SK-N-SH treated with all-trans-retinoic acid at 6 μM for 48 hours (cell line): ENCODE results near the gene UCP2.

ENCODE experiments used
- ATAC-seq: fragments of 200-7000 bp; cut with Tn5 transposase; 3 replicates; pipeline ENCODE4 v1.9.1; 2020; ENCODE audit warnings: mild to moderate bottlenecking, moderate library complexity
- ARNTL ChIP-seq: fragments of 450-650 bp; formaldehyde crosslinking; IDR thresholded peaks from 2 replicates; pipeline ENCODE4 v1.5.0; 2020; ENCODE audit warnings: low read depth, mild to moderate bottlenecking, moderate library complexity, borderline replicate concordance
- BACH2 ChIP-seq: fragments of 250-450 bp; sonication (Bioruptor Pico); IDR thresholded peaks from 2 replicates; pipeline ENCODE4 v1.9.0; 2021; ENCODE audit warnings: mild to moderate bottlenecking, borderline replicate concordance
- CSDC2 ChIP-seq: fragments of 250-450 bp; sonication (Bioruptor Pico); IDR thresholded peaks from 2 replicates; pipeline ENCODE4 v1.5.0; 2020; ENCODE audit warnings: mild to moderate bottlenecking, moderate library complexity
- ESRRG ChIP-seq: fragments of 250-450 bp; sonication (Bioruptor Pico); IDR thresholded peaks from 2 replicates; pipeline ENCODE4 v1.6.1; 2021; ENCODE audit warnings: mild to moderate bottlenecking
- GLIS3 ChIP-seq: fragments of 250-450 bp; sonication (Bioruptor Pico); IDR thresholded peaks from 2 replicates; pipeline ENCODE4 v1.5.0; 2020; ENCODE audit warnings: mild to moderate bottlenecking, moderate library complexity
- ISL1 ChIP-seq: fragments of 250-450 bp; sonication (Bioruptor Pico); IDR thresholded peaks from 2 replicates; pipeline ENCODE4 v2.1.2; 2022; ENCODE audit warnings: mild to moderate bottlenecking, moderate library complexity
- OSR1 ChIP-seq: fragments of 250-450 bp; sonication (Bioruptor Pico); IDR thresholded peaks from 2 replicates; pipeline ENCODE4 v1.8.0; 2022; ENCODE audit warnings: moderate library complexity, mild to moderate bottlenecking, inconsistent platforms
- RARB ChIP-seq: fragments of 250-450 bp; sonication (Bioruptor Pico); IDR thresholded peaks from 2 replicates; pipeline ENCODE4 v1.8.0; 2021; ENCODE audit warnings: mild to moderate bottlenecking, moderate library complexity
- SNAI2 ChIP-seq: fragments of 250-450 bp; sonication (Bioruptor Pico); IDR thresholded peaks from 2 replicates; pipeline ENCODE4 v1.5.0; 2020; ENCODE audit warnings: mild to moderate bottlenecking, moderate library complexity
- TCF4 ChIP-seq: fragments of 250-450 bp; sonication (Bioruptor Pico); IDR thresholded peaks from 2 replicates; pipeline ENCODE4 v1.8.0; 2021; ENCODE audit warnings: mild to moderate bottlenecking, moderate library complexity, borderline replicate concordance
- TOX ChIP-seq: fragments of 250-450 bp; sonication (Bioruptor Pico); IDR thresholded peaks from 2 replicates; pipeline ENCODE4 v1.8.0; 2021; ENCODE audit warnings: mild to moderate bottlenecking, moderate library complexity, borderline replicate concordance
- ZC3H10 ChIP-seq: fragments of 250-450 bp; sonication (Bioruptor Pico); IDR thresholded peaks from 2 replicates; pipeline ENCODE4 v1.5.1; 2021; ENCODE audit warnings: mild to moderate bottlenecking, moderate library complexity
- ZFP3 ChIP-seq: fragments of 250-450 bp; sonication (Bioruptor Pico); IDR thresholded peaks from 2 replicates; pipeline ENCODE4 v1.5.0; 2020; ENCODE audit warnings: mild to moderate bottlenecking, moderate library complexity
- ZNF565 ChIP-seq: fragments of 450-650 bp; formaldehyde crosslinking; conservative IDR thresholded peaks from 2 replicates; pipeline ENCODE4 v1.5.0; 2020; ENCODE audit warnings: low read depth, mild to moderate bottlenecking, moderate library complexity
- ZNF70 ChIP-seq: fragments of 450-650 bp; formaldehyde crosslinking; IDR thresholded peaks from 2 replicates; pipeline ENCODE4 v1.5.0; 2020; ENCODE audit warnings: mild to moderate bottlenecking, moderate library complexity
- ZNF8 ChIP-seq: fragments of 450-650 bp; formaldehyde crosslinking; IDR thresholded peaks from 2 replicates; pipeline ENCODE4 v1.5.0; 2020; ENCODE audit warnings: mild to moderate bottlenecking, moderate library complexity
- TF ChIP-seq, protein P1 (sequence below): fragments of 250-450 bp; sonication (Bioruptor Pico); IDR thresholded peaks from 2 replicates; pipeline ENCODE4 v1.5.1; 2021; ENCODE audit warnings: mild to moderate bottlenecking, moderate library complexity
- TF ChIP-seq, protein P2 (sequence below): fragments of 250-450 bp; sonication (Bioruptor Pico); IDR thresholded peaks from 2 replicates; pipeline ENCODE4 v1.8.0; 2021; ENCODE audit warnings: low read depth, mild to moderate bottlenecking, moderate library complexity, borderline replicate concordance
- TF ChIP-seq, protein P3 (sequence below): fragments of 250-450 bp; sonication (Bioruptor Pico); IDR thresholded peaks from 2 replicates; pipeline ENCODE4 v1.8.0; 2020; ENCODE audit warnings: mild to moderate bottlenecking, moderate library complexity, borderline replicate concordance
- TF ChIP-seq, protein P4 (sequence below): fragments of 250-450 bp; sonication (Bioruptor Pico); IDR thresholded peaks from 2 replicates; pipeline ENCODE4 v1.5.1; 2020; ENCODE audit warnings: low read depth, mild to moderate bottlenecking, moderate library complexity

Gene UCP2

DNA sequence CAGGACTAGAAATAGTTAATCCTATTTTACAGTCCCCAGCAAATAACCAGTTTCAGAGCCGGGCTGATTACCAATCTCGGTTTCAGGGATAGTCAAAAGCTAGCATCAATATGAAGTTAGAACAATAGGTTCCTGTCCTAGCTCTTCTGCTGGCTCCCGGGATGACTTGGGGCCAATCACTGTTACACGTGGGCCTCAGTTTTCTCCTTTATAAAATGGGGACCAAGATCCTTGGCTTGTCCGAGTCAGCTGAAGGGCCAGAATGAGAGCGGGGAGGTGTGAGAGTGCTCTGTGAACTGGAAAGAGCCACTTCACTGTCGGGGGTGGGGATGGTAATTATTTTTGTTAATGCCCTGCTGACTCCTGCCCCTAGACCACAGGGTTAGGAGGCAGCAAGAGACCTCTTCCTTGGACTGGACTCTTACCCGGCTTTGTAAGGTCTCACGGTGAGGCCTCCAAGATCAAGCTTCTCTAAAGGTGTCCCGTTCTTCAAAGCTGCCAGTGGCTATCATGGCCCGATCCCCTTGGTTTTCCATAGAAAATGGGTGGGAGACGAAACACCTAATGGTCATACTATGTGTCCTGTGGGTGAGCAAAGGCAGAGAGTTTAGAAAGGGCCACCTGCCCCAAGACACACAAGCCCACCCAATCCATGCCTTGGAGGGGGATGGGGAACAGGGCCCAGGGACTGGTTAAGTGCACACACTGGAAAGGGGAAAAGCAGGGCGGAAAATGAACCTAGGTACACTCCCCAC is 1.4 kb downstream of the UCP2 start:
- no peak for ATAC-seq
- TF ChIP-seq, protein P1, sequence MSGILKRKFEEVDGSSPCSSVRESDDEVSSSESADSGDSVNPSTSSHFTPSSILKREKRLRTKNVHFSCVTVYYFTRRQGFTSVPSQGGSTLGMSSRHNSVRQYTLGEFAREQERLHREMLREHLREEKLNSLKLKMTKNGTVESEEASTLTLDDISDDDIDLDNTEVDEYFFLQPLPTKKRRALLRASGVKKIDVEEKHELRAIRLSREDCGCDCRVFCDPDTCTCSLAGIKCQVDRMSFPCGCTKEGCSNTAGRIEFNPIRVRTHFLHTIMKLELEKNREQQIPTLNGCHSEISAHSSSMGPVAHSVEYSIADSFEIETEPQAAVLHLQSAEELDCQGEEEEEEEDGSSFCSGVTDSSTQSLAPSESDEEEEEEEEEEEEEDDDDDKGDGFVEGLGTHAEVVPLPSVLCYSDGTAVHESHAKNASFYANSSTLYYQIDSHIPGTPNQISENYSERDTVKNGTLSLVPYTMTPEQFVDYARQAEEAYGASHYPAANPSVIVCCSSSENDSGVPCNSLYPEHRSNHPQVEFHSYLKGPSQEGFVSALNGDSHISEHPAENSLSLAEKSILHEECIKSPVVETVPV (CRISPR knock-in tag), result no peak
- TF ChIP-seq SNAI2, result no peak
- TF ChIP-seq GLIS3 (CRISPR knock-in tag), result no peak
- TF ChIP-seq ESRRG (CRISPR knock-in tag), result no peak
- no peak for TF ChIP-seq BACH2 (CRISPR knock-in tag)
- TF ChIP-seq, protein P2, sequence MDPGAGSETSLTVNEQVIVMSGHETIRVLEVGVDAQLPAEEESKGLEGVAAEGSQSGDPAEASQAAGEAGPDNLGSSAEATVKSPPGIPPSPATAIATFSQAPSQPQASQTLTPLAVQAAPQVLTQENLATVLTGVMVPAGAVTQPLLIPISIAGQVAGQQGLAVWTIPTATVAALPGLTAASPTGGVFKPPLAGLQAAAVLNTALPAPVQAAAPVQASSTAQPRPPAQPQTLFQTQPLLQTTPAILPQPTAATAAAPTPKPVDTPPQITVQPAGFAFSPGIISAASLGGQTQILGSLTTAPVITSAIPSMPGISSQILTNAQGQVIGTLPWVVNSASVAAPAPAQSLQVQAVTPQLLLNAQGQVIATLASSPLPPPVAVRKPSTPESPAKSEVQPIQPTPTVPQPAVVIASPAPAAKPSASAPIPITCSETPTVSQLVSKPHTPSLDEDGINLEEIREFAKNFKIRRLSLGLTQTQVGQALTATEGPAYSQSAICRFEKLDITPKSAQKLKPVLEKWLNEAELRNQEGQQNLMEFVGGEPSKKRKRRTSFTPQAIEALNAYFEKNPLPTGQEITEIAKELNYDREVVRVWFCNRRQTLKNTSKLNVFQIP (CRISPR knock-in tag), result no peak
- no peak for TF ChIP-seq ZC3H10 (CRISPR knock-in tag)
- TF ChIP-seq OSR1, result no peak
- no peak for TF ChIP-seq RARB (CRISPR knock-in tag)
- no peak for TF ChIP-seq ZFP3

DNA sequence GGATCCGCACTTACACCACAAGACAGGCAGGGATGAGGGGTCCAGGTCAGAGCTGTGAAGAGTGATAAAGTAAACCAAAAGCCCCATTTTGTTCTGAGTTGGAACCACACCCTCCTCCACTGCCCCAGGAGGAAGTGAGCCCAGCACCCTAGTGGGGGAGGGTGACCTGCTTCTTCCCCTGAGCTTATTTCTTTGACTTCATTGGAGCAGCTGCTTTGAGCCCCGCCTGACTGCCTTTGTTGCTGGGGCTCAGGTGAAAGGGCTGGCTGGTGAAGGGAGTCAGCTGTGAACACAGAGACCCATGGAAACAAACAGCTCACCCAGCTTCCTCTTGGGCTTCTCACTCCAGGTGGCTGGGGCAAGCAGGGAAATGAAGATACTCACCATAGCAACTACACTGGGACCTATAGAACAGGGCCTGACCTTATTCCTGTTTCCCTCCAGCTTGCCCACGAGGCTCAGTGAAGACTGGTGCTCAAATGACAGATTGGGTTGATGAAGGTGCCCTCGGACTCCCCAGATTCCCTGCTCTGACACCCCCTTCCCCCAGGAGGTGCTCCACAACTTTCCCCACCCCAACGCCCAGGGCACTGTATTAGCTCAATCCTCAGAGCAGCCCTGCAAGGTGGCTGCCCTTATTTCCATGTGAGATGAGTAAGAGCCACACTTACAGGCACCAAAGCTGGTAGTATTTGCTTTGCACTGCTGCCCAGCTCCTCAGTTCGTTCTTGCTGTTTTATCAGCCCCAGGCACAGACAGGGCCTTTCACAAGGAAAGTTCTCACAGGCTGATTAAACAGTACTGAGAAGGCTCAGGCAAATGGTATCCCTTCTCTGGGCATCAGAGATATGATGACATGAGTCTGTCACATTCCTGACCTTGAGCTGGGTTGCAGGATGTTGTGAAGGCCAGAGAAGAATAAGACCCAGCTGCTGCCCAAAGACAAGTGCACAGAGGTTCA is 2.4 kb downstream of the UCP2 start:
- ATAC-seq, result no peak

DNA sequence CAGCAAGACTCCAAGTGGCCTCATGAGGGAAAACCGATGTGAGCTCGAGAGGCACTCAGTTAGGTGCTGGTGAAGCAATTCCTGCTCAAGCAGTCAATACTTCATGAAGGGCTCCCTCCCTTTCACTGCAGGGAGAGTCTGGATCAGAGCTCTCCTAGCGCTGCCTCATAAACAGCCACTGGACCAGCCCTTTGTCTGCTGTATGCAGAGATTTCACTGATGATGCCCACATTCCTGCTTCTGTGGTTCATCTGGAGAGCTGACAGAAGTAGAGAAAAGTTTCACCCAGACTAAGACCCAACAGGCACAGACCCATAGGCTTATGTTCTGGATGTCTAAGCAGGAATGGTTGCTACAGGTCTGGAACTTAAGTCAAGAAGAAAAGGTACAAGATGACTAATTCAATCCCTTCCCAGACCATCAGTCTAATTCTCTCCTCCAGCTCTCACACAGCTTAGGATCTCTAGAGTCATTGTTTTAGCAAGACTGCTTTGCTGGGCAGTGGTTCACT is 4.0 kb downstream of the UCP2 start:
- no peak for ATAC-seq
- TF ChIP-seq TCF4 (CRISPR knock-in tag), result no peak
- no peak for TF ChIP-seq OSR1
- TF ChIP-seq RARB (CRISPR knock-in tag), result no peak
- no peak for TF ChIP-seq ZFP3
- TF ChIP-seq ZC3H10 (CRISPR knock-in tag), result no peak
- no peak for TF ChIP-seq ESRRG (CRISPR knock-in tag)
- no peak for TF ChIP-seq CSDC2 (CRISPR knock-in tag)
- TF ChIP-seq, protein P3, sequence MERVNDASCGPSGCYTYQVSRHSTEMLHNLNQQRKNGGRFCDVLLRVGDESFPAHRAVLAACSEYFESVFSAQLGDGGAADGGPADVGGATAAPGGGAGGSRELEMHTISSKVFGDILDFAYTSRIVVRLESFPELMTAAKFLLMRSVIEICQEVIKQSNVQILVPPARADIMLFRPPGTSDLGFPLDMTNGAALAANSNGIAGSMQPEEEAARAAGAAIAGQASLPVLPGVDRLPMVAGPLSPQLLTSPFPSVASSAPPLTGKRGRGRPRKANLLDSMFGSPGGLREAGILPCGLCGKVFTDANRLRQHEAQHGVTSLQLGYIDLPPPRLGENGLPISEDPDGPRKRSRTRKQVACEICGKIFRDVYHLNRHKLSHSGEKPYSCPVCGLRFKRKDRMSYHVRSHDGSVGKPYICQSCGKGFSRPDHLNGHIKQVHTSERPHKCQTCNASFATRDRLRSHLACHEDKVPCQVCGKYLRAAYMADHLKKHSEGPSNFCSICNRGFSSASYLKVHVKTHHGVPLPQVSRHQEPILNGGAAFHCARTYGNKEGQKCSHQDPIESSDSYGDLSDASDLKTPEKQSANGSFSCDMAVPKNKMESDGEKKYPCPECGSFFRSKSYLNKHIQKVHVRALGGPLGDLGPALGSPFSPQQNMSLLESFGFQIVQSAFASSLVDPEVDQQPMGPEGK, result no peak
- no peak for TF ChIP-seq ZNF70 (CRISPR knock-in tag)
- TF ChIP-seq, protein P4, sequence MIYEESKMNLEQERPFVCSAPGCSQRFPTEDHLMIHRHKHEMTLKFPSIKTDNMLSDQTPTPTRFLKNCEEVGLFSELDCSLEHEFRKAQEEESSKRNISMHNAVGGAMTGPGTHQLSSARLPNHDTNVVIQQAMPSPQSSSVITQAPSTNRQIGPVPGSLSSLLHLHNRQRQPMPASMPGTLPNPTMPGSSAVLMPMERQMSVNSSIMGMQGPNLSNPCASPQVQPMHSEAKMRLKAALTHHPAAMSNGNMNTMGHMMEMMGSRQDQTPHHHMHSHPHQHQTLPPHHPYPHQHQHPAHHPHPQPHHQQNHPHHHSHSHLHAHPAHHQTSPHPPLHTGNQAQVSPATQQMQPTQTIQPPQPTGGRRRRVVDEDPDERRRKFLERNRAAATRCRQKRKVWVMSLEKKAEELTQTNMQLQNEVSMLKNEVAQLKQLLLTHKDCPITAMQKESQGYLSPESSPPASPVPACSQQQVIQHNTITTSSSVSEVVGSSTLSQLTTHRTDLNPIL (CRISPR knock-in tag), result no peak
- no peak for TF ChIP-seq TOX
- no peak for TF ChIP-seq SNAI2
- no peak for TF ChIP-seq ZNF565 (CRISPR knock-in tag)
- TF ChIP-seq ARNTL (CRISPR knock-in tag), result no peak

More for the DNA sequence above, 2.4 kb downstream of the UCP2 start:
- no peak for TF ChIP-seq TOX
- TF ChIP-seq OSR1, result no peak
- no peak for TF ChIP-seq GLIS3 (CRISPR knock-in tag)
- TF ChIP-seq, protein P3, result no peak
- TF ChIP-seq, protein P1 (CRISPR knock-in tag), result no peak
- TF ChIP-seq ZC3H10 (CRISPR knock-in tag), result no peak
- no peak for TF ChIP-seq ISL1 (CRISPR knock-in tag)
- TF ChIP-seq ZFP3, result no peak
- no peak for TF ChIP-seq ZNF8 (CRISPR knock-in tag)
- no peak for TF ChIP-seq ARNTL (CRISPR knock-in tag)
- TF ChIP-seq CSDC2 (CRISPR knock-in tag), result no peak
- TF ChIP-seq RARB (CRISPR knock-in tag), result no peak
- TF ChIP-seq, all 23 proteins: peak for 0
